H1 (cell line): ENCODE results near the gene PLPPR1.

ENCODE experiments used
- CEBPB ChIP-seq: IDR thresholded peaks from 2 replicates; pipeline ENCODE4 v1.6.1; 2012; ENCODE audit warnings: low read depth, low read length
- EGR1 ChIP-seq: IDR thresholded peaks from 2 replicates; pipeline ENCODE4 v1.6.1; 2011; ENCODE audit warnings: low read depth, low read length, borderline replicate concordance
- EZH2 ChIP-seq: fragments of 200-600 bp; sonication (generic); IDR thresholded peaks from 2 replicates; pipeline ENCODE4 v1.7.1; 2012; ENCODE audit warnings: low read depth, mild to moderate bottlenecking, moderate library complexity, low read length, inconsistent platforms; ENCODE audit not compliant: severe bottlenecking

DNA sequence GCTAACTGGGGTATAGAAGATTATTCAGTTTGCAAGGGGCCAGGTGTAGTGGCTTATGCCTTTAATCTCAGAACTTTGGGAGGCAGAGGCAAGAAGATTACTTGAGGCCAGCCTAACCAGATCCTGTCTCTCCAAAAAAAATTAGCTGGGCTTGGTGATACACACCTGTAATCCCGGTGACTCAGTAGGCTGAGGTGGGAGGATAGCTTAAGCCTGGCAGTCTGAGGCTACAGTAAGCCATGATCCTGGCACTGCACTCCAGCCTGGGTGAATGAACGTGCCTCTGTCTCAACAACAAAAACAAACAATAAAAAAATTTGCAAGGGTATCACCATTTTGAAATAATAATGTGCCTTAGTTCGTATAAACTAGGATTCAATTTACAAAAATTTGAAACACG, 305.0 kb downstream of the PLPPR1 start:
- no peak for TF ChIP-seq EGR1
- TF ChIP-seq EZH2: no peak
- no peak for TF ChIP-seq CEBPB
